Body of pancreas (tissue), 4 donors: ENCODE results near the gene ADGRG3.

Source experiments
- POLR2A ChIP-seq, 3 donors: fragments of 450-650 bp; IDR thresholded peaks; one replicate each; pipeline ENCODE4 v1.6.1; 2016; ENCODE audit warnings: antibody characterized with exemption in 3 of 3, mild to moderate bottlenecking in 2 of 3
- TF ChIP-seq, protein P1 (sequence below), 7 experiments: fragments of 450-650 bp in 4 of 7; fragments of 200-600 bp in 3 of 7; sonication (generic) in 3 of 7; IDR thresholded peaks; one replicate each; pipeline ENCODE4 v1.5.1; 2016 to 2019; ENCODE audit warnings: antibody characterized with exemption in 7 of 7

DNA sequence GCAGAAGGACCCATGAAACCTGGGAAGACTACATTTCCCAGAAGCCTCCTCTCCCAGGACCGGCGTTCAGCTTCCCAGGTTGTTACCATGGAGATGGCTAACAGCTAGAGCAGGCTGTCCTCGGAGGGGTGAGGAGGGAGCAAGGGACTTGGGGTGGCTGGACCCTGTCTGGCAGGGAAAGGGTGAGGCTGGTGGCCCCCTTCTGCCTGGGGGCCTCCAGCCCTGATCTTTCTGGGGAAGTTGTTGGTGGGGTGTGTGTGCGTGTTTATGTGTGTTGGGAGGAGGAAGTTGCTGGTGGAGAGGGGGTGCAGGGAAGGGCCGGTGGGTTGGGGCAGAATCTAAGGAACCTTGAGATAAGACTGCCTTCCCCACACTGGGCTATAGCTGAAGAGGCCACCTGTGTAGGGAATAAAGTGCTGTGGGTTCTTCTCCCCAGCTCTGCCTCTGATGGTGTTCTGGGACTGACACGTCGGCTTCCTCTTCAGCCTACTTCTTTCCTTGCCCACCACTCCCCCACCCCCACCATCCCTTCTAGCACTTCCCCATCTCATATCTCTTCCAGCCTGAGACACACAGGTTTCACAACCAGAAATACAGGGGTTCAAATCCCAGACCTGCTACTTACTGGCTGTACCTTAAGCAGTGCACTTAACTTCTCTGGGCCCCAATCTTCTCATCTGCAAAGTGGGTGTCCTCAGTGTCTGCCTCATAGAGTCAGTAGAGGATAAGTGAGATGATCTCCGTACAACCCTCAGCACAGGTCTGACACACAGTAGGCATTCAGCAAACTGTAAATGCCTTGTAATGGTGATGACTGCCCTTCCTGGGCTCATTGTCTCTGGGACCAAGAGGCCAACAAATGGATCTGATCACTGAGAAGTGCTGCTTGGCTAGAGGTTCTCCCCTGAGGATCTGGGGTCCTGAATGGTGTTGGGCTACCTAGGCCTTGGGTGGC lies 26.9 kb downstream of the ADGRG3 start, which contains the start of gene DRC7:
- TF ChIP-seq, protein P1, sequence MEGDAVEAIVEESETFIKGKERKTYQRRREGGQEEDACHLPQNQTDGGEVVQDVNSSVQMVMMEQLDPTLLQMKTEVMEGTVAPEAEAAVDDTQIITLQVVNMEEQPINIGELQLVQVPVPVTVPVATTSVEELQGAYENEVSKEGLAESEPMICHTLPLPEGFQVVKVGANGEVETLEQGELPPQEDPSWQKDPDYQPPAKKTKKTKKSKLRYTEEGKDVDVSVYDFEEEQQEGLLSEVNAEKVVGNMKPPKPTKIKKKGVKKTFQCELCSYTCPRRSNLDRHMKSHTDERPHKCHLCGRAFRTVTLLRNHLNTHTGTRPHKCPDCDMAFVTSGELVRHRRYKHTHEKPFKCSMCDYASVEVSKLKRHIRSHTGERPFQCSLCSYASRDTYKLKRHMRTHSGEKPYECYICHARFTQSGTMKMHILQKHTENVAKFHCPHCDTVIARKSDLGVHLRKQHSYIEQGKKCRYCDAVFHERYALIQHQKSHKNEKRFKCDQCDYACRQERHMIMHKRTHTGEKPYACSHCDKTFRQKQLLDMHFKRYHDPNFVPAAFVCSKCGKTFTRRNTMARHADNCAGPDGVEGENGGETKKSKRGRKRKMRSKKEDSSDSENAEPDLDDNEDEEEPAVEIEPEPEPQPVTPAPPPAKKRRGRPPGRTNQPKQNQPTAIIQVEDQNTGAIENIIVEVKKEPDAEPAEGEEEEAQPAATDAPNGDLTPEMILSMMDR (IDR thresholded peaks at IDR 0.05), result no peak
- TF ChIP-seq POLR2A (IDR thresholded peaks at IDR 0.05), result peak in 1 of 3 donors; percentile 17
